H1 (cell line): ENCODE data around the gene NLK. TPM values are rescaled to one million over a fixed set of nuclear protein-coding genes. Genes with fewer than 3 reads are reported as not detected.

Source experiments
- CTCF ChIA-PET: fragments of 300-600 bp; sonication (Branson Sonifier 250); formaldehyde crosslinking; loops from one replicate; lab custom pipeline; 2021; ENCODE audit not compliant: partially characterized antibody; lab: Charles Lee
- POLR2A ChIA-PET: fragments of 300-600 bp; sonication (Branson Sonifier 250); formaldehyde crosslinking; loops from one replicate; lab custom pipeline; 2021; ENCODE audit warnings: inconsistent platforms; ENCODE audit not compliant: partially characterized antibody; lab: Charles Lee
- DNase-seq, 2 experiments: peaks; one replicate each; pipeline versions ENCODE4 v3.0.0 to v3.0.0-alpha.2; 2010 to 2022; ENCODE audit warnings: low spot score in 2 of 2, low read depth in 1 of 2, mixed read lengths in 1 of 2
- FAIRE-seq: peaks from 2 replicates; lab custom pipeline; 2011; peaks lifted over from hg19 to GRCh38; lab: Jason Lieb, UNC
- H2AFZ ChIP-seq: 2 replicates; pipeline ENCODE4 v1.8.1; 2012; ENCODE audit warnings: low read length, inconsistent platforms
- H2AK5ac ChIP-seq: 2 replicates; pipeline ENCODE4 v1.6.1; 2013; ENCODE audit warnings: low read depth, low read length
- H2BK120ac ChIP-seq: replicated peaks from 2 replicates; pipeline ENCODE3; 2013; ENCODE audit warnings: low read depth, low read length, inconsistent platforms
- H2BK12ac ChIP-seq: 2 replicates; pipeline ENCODE4 v1.6.1; 2013; ENCODE audit warnings: low read depth, low read length
- H2BK15ac ChIP-seq: 2 replicates; pipeline ENCODE4 v1.6.1; 2013; ENCODE audit warnings: low read length
- H2BK20ac ChIP-seq: 2 replicates; pipeline ENCODE4 v1.6.1; 2013; ENCODE audit warnings: low read length
- H2BK5ac ChIP-seq: 2 replicates; pipeline ENCODE4 v1.6.1; 2013; ENCODE audit warnings: low read depth, low read length
- H3K14ac ChIP-seq: 2 replicates; pipeline ENCODE4 v1.6.1; 2013; ENCODE audit warnings: inconsistent platforms; ENCODE audit not compliant: insufficient read length
- H3K18ac ChIP-seq: 2 replicates; pipeline ENCODE4 v1.6.1; 2013; ENCODE audit warnings: low read length; ENCODE audit errors: extremely low read depth
- H3K23ac ChIP-seq: 2 replicates; pipeline ENCODE4 v1.6.1; 2013; ENCODE audit warnings: inconsistent platforms; ENCODE audit not compliant: insufficient read length
- H3K23me2 ChIP-seq: 2 replicates; pipeline ENCODE4 v1.6.1; 2013; ENCODE audit warnings: low read depth, low read length
- H3K27ac ChIP-seq: 2 replicates; pipeline ENCODE4 v1.6.1; 2011; ENCODE audit warnings: low read depth, low read length, inconsistent platforms
- H3K27me3 ChIP-seq, 4 experiments: replicated peaks in 1 of 4; 1 replicate in 1 of 4; 2 replicates in 3 of 4; pipeline versions ENCODE4 v1.6.1 to v1.8.1; 2011 to 2013; ENCODE audit warnings: low read length in 3 of 4, mild to moderate bottlenecking in 3 of 4, inconsistent platforms in 2 of 4, mixed read lengths in 2 of 4, moderate library complexity in 1 of 4; ENCODE audit not compliant: control insufficient read depth in 3 of 4, insufficient read depth in 3 of 4; ENCODE audit errors: extremely low read depth in 1 of 4
- H3K36me3 ChIP-seq, 4 experiments: 2 replicates each; pipeline versions ENCODE4 v1.6.1 to v1.8.1; 2011 to 2013; ENCODE audit warnings: mild to moderate bottlenecking in 4 of 4, low read length in 3 of 4, moderate library complexity in 2 of 4, control low read depth in 1 of 4, inconsistent platforms in 1 of 4; ENCODE audit not compliant: insufficient read depth in 4 of 4, control insufficient read depth in 2 of 4
- H3K4ac ChIP-seq: replicated peaks from 2 replicates; pipeline ENCODE3; 2013; ENCODE audit warnings: low read length, low read depth, mixed read lengths, inconsistent platforms; ENCODE audit not compliant: insufficient read length
- H3K4me1 ChIP-seq, 4 experiments: replicated peaks in 1 of 4; 1 replicate in 1 of 4; 2 replicates in 3 of 4; pipeline versions ENCODE4 v1.6.1 to v1.8.1; 2011 to 2013; ENCODE audit warnings: low read length in 3 of 4, inconsistent platforms in 2 of 4, mixed read lengths in 1 of 4; ENCODE audit not compliant: insufficient read depth in 4 of 4, control insufficient read depth in 3 of 4
- H3K4me2 ChIP-seq, 2 experiments: 2 replicates each; pipeline versions ENCODE4 v1.6.1 to v1.8.1; 2011 to 2013; ENCODE audit warnings: low read depth in 2 of 2, low read length in 2 of 2, control low read depth in 1 of 2, inconsistent platforms in 1 of 2, mild to moderate bottlenecking in 1 of 2; ENCODE audit not compliant: insufficient read depth in 1 of 2
- H3K4me3 ChIP-seq, 4 experiments: fragments of 200-600, 300-600 bp in 1 of 4; sonication (generic), shearing (Covaris generic), sonication (Bioruptor Twin) in 1 of 4; 2 replicates each; pipeline versions ENCODE4 v1.5.1 to v1.8.1; 2011 to 2016; ENCODE audit warnings: low read length in 4 of 4, low read depth in 3 of 4, control low read depth in 2 of 4, inconsistent platforms in 2 of 4, mild to moderate bottlenecking in 2 of 4, mixed read lengths in 1 of 4, moderate library complexity in 1 of 4; ENCODE audit not compliant: insufficient read depth in 2 of 4; ENCODE audit errors: extremely low read depth in 1 of 4
- H3K56ac ChIP-seq: replicated peaks from 2 replicates; pipeline ENCODE3; 2013; ENCODE audit warnings: low read depth, mild to moderate bottlenecking, mixed read lengths, low read length, inconsistent platforms; ENCODE audit not compliant: insufficient read length
- H3K79me1 ChIP-seq: 2 replicates; pipeline ENCODE4 v1.6.1; 2013; ENCODE audit warnings: low read depth, low read length, control low read depth
- H3K79me2 ChIP-seq, 2 experiments: 2 replicates each; pipeline versions ENCODE4 v1.6.1 to v1.8.1; 2012 to 2013; ENCODE audit warnings: low read length in 2 of 2, mild to moderate bottlenecking in 2 of 2, inconsistent platforms in 1 of 2; ENCODE audit not compliant: insufficient read depth in 2 of 2, control insufficient read depth in 1 of 2
- H3K9ac ChIP-seq, 4 experiments: replicated peaks in 1 of 4; 1 replicate in 1 of 4; 2 replicates in 3 of 4; pipeline versions ENCODE4 v1.6.1 to v1.8.1; 2011 to 2013; ENCODE audit warnings: low read depth in 3 of 4, low read length in 3 of 4, control low read depth in 2 of 4, mild to moderate bottlenecking in 2 of 4, moderate library complexity in 2 of 4, inconsistent platforms in 1 of 4; ENCODE audit errors: extremely low read depth in 1 of 4
- H3K9me3 ChIP-seq, 2 experiments: 2 replicates each; pipeline versions ENCODE4 v1.6.1 to v1.8.1; 2012 to 2013; ENCODE audit warnings: mild to moderate bottlenecking in 2 of 2, moderate library complexity in 2 of 2, control low read depth in 1 of 2, inconsistent platforms in 1 of 2, low read depth in 1 of 2, low read length in 1 of 2, mixed read lengths in 1 of 2; ENCODE audit not compliant: insufficient read depth in 2 of 2
- H4K20me1 ChIP-seq, 2 experiments: replicated peaks in 1 of 2; 2 replicates each; pipeline versions ENCODE3 to v1.8.1; 2011 to 2013; ENCODE audit warnings: inconsistent platforms in 2 of 2, low read length in 2 of 2, mild to moderate bottlenecking in 1 of 2; ENCODE audit not compliant: insufficient read depth in 2 of 2, control insufficient read depth in 1 of 2
- H4K5ac ChIP-seq: 2 replicates; pipeline ENCODE4 v1.6.1; 2013; ENCODE audit warnings: low read length, low read depth, mixed read lengths, inconsistent platforms; ENCODE audit not compliant: insufficient read length
- H4K8ac ChIP-seq: 2 replicates; pipeline ENCODE4 v1.8.0; 2013; ENCODE audit warnings: mild to moderate bottlenecking, moderate library complexity, low read length, inconsistent platforms; ENCODE audit not compliant: insufficient read depth; ENCODE audit errors: extremely low read depth
- H4K91ac ChIP-seq: replicated peaks from 2 replicates; pipeline ENCODE3; 2013; ENCODE audit warnings: low read length, mixed read lengths, inconsistent platforms; ENCODE audit not compliant: insufficient read length
- JUN ChIP-seq: IDR thresholded peaks from 2 replicates; pipeline ENCODE4 v1.6.1; 2011; ENCODE audit warnings: low read depth, mild to moderate bottlenecking, improper control_type of control experiment, low read length
- MAFK ChIP-seq: IDR thresholded peaks from 2 replicates; pipeline ENCODE4 v1.6.1; 2012; ENCODE audit warnings: low read depth, mild to moderate bottlenecking, improper control_type of control experiment, low read length
- RBBP5 ChIP-seq: IDR thresholded peaks from 2 replicates; pipeline ENCODE4 v1.7.1; 2012; ENCODE audit warnings: low read depth, mild to moderate bottlenecking, inconsistent platforms, low read length, moderate library complexity, borderline replicate concordance
- RFX5 ChIP-seq: IDR thresholded peaks from 2 replicates; pipeline ENCODE4 v1.6.1; 2011; ENCODE audit warnings: low read depth, low read length, improper control_type of control experiment, borderline replicate concordance
- WGBS, 2 experiments: shearing (Covaris generic) in 1 of 2; methylation state at CpG; one replicate each; pipeline versions ENCODE4 v1.1.6 to v1.1.7; 2013 to 2015; ENCODE audit warnings: low lambda C conversion rate in 2 of 2, mixed read lengths in 2 of 2, inconsistent platforms in 1 of 2, low coverage in 1 of 2, missing lambda C conversion rate in 1 of 2; ENCODE audit not compliant: insufficient replicate concordance in 2 of 2, insufficient coverage in 1 of 2, insufficient read length in 1 of 2; ENCODE audit errors: extremely low coverage in 1 of 2, missing lambda C conversion rate in 1 of 2; 5-methylcytosine and 5-hydroxymethylcytosine counted together
- polyA plus RNA-seq, 7 experiments: library from polyadenylated mRNA; depleted of rRNA in 3 of 7; stranded (reverse) in 5 of 7; unstranded in 2 of 7; fragments of >200 nt in 5 of 7; fragments of 200-250 nt in 2 of 7; gene quantifications; 1 replicate in 5 of 7; 2 replicates in 1 of 7; 4 replicates in 1 of 7; pipeline versions ENCODE4 v1.2.1 to v1.2.3, GENCODE V29; 2011 to 2013; ENCODE audit warnings: missing spikeins in 2 of 7, mixed read lengths in 2 of 7
- total RNA-seq: library from RNA; stranded (reverse); fragmentation: NEBNext Ultra II Directional; extraction: Animal tissue kit (Norgen Biotek cat#: 25700); gene quantifications from 2 replicates; pipeline ENCODE4 v1.2.1, GENCODE V29; 2021

The NLK gene
- total and polyA plus RNA-seq, 2 of the 8 experiments (the other 6 are each of a cell fraction or from before 2014, with no cell fraction given) = 30.8 to 49.9 TPM

- no peak for DNase-seq
- Histone ChIP-seq H3K79me1 (no peaks in the 10 kb centered on the region), H3K4me3 (no peak overlapping the region), H3K56ac (no peak overlapping the region), H2AFZ (no peak overlapping the region), H2BK15ac (no peak overlapping the region), H2BK120ac (no peak overlapping the region), H3K18ac (no peak overlapping the region), H2BK5ac (no peak overlapping the region), H3K36me3 (no peaks in the 10 kb centered on the region), H3K4me2 (no peak overlapping the region), H2BK20ac (no peak overlapping the region), H2AK5ac (no peak overlapping the region), H3K27ac (no peak overlapping the region), H3K23me2 (no peaks in the 10 kb centered on the region), H3K4me1 (no peaks in the 10 kb centered on the region), H3K9me3 (no peaks in the 10 kb centered on the region), H4K5ac (no peak overlapping the region), H3K4ac (no peak overlapping the region), H3K79me2 (no peaks in the 10 kb centered on the region), H4K20me1 (peaks cover 2% of the 10 kb centered on the region in 2 experiments), H2BK12ac (no peak overlapping the region), H3K9ac (no peak overlapping the region), H4K91ac (no peak overlapping the region), H4K8ac (no peak overlapping the region), H3K14ac (no peak overlapping the region), H3K23ac (no peak overlapping the region), H3K27me3 (peaks cover 0 to 1% (median 0%) of the 10 kb centered on the region in 4 experiments; a peak in 1 of 7 replicates)
- 83% methylated on average over 2 of the region's 2 CpGs; no CpG with 5 or more reads in 1 of the 2 experiments for WGBS, 2 experiments
- FAIRE-seq = no peak
- ChIA-PET POLR2A (interaction anchor here (0.6 kb wide), 1 partner anchor 24 kb away, joined by 3 read pairs; no protein-coding TSS in a partner anchor), CTCF (interaction anchor here (1.1 to 1.2 kb wide), 2 partner anchors 10 to 12 kb away, joined by 3 read pairs; no protein-coding TSS in a partner anchor)
- TF ChIP-seq JUN (no peak), RBBP5 (no peak), RFX5 (no peak), MAFK (no peak)
Observed at GRCh38 chr17:28010406-28010805, 32.1 kb upstream of the NLK start.
